GM12872 (cell line): Measurements from ENCODE around the gene ARHGAP26.

ENCODE experiments used
- TF ChIP-seq, protein P1 (sequence below): IDR thresholded peaks from 3 replicates; pipeline ENCODE4 v1.5.1; 2011; ENCODE audit warnings: low read depth, mild to moderate bottlenecking, low read length, moderate library complexity; ENCODE audit not compliant: insufficient read depth

The ARHGAP26 gene

DNA sequence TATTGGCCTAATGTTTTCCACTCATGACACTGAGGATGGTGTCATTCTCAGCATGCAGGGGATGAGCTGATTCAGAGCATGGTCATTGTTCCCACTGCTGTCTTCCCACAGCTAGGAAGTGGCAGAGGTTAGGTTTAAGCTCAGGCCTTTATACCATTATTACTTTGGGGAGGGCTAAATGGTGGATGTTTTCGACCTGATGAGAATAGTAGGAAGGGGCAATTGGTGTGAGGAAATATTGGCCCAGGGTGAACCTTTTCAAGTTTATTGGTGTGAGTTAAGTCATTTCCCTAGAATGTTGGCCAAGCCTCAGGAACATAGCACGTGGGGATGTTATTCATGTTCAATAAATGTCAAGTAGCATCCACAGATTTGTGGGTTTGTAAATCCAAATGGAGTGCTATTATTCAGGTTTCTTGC, 59.6 kb downstream of the ARHGAP26 start:
- TF ChIP-seq, protein P1, sequence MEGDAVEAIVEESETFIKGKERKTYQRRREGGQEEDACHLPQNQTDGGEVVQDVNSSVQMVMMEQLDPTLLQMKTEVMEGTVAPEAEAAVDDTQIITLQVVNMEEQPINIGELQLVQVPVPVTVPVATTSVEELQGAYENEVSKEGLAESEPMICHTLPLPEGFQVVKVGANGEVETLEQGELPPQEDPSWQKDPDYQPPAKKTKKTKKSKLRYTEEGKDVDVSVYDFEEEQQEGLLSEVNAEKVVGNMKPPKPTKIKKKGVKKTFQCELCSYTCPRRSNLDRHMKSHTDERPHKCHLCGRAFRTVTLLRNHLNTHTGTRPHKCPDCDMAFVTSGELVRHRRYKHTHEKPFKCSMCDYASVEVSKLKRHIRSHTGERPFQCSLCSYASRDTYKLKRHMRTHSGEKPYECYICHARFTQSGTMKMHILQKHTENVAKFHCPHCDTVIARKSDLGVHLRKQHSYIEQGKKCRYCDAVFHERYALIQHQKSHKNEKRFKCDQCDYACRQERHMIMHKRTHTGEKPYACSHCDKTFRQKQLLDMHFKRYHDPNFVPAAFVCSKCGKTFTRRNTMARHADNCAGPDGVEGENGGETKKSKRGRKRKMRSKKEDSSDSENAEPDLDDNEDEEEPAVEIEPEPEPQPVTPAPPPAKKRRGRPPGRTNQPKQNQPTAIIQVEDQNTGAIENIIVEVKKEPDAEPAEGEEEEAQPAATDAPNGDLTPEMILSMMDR, result no peak

DNA sequence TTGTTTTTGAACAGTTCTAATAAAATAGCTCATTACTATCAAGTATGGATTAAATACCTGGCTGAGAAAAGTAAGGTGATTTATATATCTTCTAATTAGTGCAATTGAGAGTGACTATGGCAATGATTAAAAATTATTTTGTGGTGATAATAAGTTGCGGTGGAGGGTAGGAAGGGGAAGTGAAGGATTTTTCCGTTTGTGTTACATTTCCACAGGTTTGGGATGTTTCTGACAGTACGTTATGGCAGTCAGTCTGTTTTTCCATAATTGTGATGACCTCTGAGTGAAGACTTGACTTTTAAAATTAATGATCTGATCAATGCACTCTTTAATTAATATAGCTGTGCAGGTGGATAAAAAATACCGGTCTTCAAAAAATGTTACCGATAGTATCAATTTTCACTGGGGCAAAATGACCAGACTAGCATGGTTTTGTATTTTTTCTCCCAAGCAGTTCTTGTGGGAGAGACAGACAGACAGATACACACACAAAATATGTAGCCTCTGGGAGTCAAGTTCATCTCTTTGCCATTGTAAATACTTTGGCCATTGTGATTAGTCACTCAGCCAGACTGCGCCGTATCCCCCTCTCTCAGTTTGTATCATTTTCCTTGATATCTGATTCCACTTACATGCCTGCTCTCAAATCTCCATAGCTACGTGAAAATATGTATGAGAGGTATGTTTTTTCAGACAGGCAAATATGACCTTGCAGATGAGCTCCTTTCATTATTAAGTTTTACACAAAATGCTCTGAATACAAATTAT, 60.2 kb downstream of the ARHGAP26 start:
- TF ChIP-seq, protein P1, result no peak

DNA sequence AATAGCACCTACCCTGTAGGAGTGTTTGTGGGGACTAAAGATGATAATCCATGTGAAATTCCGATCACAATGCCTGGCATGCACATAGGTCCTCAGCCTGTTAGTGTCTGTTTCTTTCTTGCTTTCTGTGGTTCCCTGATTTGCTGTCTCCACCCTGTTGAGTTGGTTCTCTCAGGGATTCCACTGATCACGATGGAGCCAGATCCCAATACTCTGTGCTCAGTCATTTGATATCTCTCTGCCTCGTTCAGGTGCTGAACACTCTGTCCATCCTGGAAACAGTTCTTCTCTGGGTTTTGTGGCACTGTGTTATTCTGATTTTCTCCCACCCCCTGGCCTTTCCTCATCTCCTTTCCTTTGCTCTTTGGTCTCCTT, 60.8 kb downstream of the ARHGAP26 start:
- TF ChIP-seq, protein P1, result no peak

DNA sequence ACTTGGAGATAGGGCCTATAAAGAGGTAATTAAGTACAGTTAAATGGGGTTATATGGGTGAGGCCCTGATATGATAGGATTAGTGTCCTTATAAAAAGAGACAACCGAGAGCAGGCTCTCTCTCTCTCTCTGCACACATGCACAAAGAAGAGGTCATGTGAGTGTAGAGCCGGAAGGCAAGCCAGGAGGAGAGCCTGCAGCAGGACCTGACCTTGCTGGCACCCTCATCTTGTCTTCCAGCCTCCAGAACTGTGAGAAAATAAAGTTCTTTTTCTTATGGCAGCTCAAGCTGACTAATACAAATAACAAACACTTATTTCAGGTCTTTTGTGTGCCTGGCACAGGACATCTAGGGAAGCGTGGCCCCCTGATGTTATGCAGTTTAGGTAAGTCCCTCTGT, 62.1 kb downstream of the ARHGAP26 start:
- TF ChIP-seq, protein P1, result no peak

DNA sequence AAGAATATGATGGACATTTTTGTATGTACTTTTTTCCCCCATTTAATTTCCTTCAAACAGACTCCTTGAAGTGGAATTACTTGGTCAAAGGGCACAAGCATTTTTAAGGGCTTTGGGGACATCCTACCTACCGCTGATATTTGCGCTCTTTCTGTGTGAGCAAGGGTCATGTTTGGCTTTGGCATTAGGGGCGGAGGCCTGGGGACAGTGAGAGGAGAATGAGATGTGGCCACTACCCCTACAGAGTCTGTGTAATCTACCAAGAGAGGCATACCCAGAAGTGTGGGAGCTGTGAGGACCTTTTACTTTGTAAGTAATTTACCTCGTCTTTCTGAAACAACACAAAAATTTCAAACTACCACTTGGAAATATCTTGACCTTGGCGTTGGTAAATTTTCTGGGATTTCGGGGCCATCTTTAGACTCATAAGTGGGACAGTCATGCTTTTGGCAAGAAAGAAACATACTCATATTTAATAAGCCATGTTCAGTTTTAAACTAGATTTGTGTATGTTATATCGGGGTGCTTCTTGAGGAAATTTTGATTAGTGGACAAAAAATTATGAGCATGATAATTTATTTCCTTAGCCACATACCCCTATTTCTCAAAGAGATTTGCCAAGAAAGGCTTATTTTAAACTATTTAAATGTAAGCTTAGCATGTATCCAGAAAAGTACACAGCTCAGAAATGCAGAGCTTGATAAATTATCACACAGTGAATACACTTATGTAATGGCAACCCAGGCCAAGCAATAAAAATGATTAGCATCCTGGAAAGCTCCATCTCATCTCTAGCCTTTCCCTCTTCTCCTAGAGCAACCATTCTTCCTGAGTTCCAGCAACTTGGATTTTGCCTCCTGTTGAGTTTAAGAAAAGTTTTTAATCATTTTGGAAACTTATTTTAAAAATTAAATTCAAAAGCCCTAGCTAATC, 63.6 kb downstream of the ARHGAP26 start:
- TF ChIP-seq, protein P1, result no peak

DNA sequence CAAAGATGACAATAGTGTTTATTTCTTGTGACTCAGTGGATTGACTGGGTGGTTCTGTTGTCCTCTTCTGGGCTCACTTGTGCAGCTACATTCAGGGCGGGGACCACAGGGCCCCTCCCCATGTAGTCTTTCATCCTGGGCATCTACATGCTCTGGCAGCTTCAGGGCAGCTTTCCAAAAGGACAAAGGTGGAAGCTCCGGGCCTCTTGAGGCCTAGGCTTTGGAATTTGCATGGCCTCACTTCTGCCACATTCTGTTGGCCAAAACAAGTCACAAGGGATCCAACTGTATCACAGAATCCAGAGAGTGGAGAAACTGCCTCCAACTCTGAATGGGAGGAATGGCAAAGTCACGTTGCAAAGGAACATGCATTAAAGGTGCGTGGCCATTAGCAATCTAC, 64.3 kb downstream of the ARHGAP26 start:
- TF ChIP-seq, protein P1, result no peak

DNA sequence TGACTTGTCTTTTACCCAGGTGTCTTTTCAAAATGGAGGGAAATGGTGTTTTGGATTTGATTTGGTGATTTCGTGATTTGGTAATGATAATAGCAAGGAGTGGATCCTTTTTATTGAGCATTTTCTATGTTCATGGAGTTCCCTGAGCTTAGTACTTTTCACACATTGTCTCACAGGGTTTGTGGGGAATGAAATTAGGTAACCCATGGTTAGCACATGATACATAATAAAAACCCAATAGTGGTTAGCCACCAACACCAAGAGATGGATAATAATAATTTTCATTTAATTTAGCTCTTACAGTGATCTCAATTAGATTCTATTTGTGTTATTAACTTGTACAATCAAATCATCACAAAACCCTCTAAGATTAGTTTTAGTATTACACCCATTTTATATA, 65.4 kb downstream of the ARHGAP26 start:
- TF ChIP-seq, protein P1, result no peak
